HG03442 (cell line): ENCODE measurements around the gene S100A13.
A peak's percentile ranks its signal among the peaks of the same experiment; 100 is the strongest.
"Not testable (repeated sequence)": the region's sequence is repeated elsewhere in the genome, so short reads cannot be mapped to it uniquely, and the experiment has no call there.

Experiments
- ATAC-seq: cut with Tn5 transposase; IDR thresholded peaks from one replicate; pipeline ENCODE4 v1.9.1; 2021; ENCODE audit warnings: mild to moderate bottlenecking, moderate library complexity; ENCODE audit not compliant: unreplicated experiment

S100A13 gene

GRCh38 chr1:153608742-153609584 lies 18.3 kb downstream of the S100A13 start:
- no peak for ATAC-seq

- ATAC-seq = no peak
Measured at GRCh38 chr1:153608089-153608682, 19.1 kb downstream of the S100A13 start.

DNA sequence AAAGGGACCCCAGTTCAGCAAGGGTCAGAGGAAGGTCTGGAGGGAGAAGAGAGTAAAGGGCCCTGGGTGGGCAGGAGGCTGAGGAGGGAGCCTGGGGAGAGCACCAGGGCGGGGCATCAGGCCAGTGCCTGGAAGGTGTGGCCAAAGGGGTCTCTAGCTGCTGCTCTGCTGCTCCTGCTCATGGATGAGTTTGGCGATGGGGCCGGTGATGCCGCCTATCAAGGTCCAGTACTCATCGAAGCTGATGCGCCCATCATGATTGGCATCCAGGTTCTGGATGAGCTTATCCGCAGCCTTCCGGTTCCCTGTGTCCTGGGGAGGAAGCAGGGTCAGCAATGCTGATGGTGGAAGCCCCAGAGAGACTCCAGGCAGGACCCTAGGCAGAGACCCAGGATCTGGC lies 19.9 kb downstream of the S100A13 start:
- no peak for ATAC-seq

- no peak for ATAC-seq
Measured at GRCh38 chr1:153606194-153606593, 21.1 kb downstream of the S100A13 start.

DNA sequence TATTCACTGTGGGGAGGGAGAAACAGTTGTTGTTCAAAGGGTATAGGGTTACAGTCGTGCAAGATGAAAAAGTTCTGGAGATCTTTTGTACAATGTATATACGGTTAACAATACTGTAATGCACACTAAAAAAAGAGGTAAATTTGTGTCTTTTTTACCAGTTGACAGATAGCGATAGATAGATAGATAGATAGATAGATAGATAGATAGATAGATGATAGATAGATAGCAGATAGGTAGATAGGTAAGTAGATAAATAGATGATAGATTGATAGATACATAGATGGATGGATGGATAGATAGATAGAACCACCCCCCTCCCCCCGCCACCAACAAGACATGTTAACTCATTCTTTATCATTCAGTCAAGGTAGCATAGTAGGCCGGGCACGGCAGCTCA lies 24.6 kb downstream of the S100A13 start:
- ATAC-seq = no peak

GRCh38 chr1:153599847-153600246 lies 27.5 kb downstream of the S100A13 start:
- no peak for ATAC-seq

- peak; percentile 93 for ATAC-seq
Measured at GRCh38 chr1:153598309-153599172, 28.8 kb downstream of the S100A13 start.

DNA sequence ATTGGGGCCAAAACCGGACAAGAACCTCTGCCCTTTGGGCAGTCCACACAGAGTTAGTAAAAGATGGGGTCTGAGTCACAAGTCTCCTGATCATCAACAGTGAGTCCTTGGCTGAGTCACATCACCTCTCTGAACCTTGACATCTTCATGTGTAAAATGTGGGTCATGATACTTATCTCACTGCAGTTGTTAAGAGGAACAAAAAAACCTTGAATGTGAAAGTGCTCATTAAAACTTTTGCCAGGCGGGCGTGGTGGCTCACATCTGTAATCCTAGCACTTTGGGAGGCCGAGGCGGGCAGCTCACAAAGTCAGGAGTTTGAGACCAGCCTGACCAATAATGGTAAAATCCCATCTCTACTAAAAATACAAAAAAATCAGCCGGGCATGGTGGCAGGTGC lies 30.1 kb downstream of the S100A13 start:
- no peak for ATAC-seq

GRCh38 chr1:153592748-153593147 lies 34.6 kb downstream of the S100A13 start:
- ATAC-seq = no peak

DNA sequence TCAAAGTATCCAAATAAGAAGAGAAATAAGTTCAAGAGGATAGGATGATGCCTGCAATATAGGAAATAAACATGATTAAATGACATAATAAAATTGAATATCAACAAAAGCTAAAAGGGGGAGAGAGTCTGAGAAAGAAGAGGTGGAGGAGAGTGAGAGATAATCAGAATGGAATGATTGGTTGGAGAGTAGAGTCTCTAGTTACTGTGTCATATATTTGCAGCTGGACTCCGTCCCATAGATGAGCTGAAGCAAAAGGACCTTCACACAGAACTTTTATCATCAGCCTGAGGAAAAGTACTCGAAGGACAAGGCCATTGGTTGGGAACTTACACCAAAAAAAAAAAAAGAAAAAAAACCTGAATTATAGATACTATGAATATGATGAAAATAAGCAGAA lies 38.8 kb downstream of the S100A13 start:
- no peak for ATAC-seq

- ATAC-seq = not testable (repeated sequence)
Measured at GRCh38 chr1:153588033-153588432, 39.3 kb downstream of the S100A13 start.

- ATAC-seq = no peak
Measured at GRCh38 chr1:153587314-153587713, 40.0 kb downstream of the S100A13 start.

DNA sequence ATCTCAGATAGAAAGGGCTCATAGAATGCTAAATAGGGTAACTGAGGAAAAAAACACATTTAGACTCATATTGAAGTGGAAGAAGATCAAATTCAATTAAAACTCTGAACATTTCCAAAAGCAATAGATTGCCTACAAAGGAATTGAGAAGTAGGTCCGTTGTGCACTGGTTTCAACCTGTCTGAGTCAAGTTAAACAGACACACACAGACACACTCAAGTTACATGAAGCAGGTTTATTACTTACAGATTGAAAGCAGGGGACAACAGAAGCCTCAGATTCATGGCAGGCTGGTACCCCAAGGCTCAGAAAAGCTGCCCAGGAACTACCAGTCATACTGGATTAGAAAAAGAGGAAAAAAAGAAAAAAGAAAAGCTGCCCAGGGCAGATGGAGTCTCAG lies 41.0 kb downstream of the S100A13 start:
- ATAC-seq = no peak

DNA sequence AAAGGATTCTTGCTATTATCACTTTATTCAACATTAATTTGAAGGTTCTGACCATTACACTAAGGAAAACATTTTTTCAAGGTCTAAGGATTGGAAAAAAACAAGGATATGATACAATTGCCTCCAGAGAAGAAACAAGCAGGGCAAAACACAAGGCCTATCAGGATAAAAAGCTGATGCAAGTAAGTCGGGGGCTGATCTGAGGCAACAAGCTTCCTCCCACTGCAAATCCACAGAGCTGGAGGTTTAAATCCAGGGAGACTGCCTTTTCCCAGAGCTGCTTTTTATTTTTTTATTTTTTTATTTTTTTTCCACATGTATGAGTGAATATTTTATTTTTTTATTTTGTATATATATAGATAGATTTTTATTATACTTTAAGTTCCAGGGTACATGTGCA lies 42.3 kb downstream of the S100A13 start:
- ATAC-seq = no peak

- no peak for ATAC-seq
Measured at GRCh38 chr1:153583976-153584375, 43.3 kb downstream of the S100A13 start.

DNA sequence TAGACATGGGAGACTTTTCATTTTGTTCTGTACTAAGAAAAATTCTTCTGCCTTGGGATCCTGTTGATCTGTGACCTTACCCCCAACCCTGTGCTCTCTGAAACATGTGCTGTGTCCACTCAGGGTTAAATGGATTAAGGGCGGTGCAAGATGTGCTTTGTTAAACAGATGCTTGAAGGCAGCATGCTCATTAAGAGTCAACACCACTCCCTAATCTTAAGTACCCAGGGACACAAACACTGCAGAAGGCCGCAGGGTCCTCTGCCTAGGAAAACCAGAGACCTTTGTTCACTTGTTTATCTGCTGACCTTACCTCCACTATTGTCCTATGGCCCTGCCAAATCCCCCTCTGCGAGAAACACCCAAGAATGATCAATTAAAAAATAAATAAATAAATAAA lies 43.8 kb downstream of the S100A13 start:
- not testable (repeated sequence) for ATAC-seq

- not testable (repeated sequence) for ATAC-seq
Measured at GRCh38 chr1:153582836-153583235, 44.5 kb downstream of the S100A13 start.

DNA sequence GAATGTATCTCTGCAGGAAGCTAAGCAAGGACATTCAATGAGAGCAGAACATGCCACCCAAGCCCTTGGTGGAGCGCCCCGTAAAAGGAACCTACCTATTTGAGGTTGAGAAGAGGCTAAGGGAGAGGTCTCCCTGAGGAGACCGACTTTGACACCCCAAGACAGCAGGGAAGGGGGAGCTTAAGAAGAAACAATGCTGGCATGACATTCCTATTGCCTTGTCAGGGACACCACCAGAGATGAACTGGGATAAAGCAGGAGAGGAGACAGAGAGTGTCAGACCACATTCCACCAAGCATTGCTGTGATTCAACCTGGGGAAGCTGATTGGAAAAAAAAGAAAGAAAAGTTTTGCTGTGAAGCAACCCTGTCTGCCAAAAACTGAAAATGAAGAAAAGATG lies 48.4 kb downstream of the S100A13 start:
- ATAC-seq = no peak

DNA sequence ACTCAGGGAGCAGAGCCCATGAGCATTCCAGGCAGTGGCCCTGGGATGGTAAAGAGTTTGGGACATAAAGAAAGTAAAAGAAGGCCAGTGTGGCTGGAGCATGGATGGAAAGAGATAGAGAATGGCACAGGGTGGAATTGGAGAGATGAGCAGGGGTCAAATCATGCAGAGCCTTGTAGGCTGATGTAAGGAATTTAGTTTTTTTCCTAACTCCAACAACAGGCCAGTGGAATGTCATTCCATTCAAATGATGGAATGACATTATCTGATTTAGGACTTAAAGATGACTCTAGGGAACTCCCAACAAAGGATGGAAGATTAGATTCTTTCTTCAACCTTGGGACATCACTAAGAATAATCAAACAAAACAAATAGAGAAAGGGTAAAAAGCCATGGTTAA lies 48.8 kb downstream of the S100A13 start:
- no peak for ATAC-seq

DNA sequence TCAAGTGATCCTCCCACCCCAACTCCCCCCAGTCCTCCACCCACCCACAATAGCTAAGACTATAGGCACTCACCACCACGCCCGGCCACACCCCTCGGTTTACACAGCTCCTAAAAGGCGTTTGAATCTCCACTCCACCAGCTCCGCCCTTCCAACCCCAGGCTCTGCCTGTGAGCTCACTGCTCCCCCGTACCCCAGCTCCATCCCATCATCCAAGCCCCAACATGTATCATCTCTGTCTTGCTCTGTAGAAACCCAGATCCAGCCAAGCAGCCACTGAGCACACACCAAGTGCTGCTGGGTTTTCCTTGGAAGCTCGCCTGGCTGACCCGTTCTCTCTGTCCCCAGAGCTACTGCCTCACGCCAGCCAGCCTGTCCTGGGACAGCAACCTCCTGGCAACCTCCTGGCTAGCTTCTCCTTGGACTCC lies 49.7 kb downstream of the S100A13 start:
- no peak for ATAC-seq

DNA sequence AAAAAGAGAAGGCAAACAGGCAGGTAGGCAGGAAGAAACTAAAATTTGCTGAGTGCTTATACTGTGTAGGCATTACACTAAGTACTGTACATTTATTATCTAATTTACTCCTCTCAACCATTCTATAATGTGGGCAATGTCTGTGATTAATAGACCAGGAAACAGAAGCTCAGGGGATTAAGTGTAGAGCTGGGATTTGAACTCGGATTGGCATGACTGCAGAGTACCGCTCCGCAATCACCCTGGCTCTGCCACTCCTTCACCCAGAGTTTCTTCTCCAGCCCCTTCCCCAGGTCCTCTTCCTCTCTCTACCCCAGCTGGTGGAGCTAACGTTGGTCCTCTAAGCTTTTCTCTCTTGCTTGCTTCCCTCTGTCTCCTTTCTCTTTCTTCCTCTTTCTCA lies 50.2 kb downstream of the S100A13 start:
- ATAC-seq = no peak

- not testable (repeated sequence) for ATAC-seq
Measured at GRCh38 chr1:153575497-153575896, 51.8 kb downstream of the S100A13 start.
